ENCODE measurements around the gene TEX48.

TEX48 gene

GRCh38 chr9:114687034-114687433 is 5.0 kb upstream of the TEX48 start:
- TF ChIP-seq ZNF274 (IDR thresholded peaks at IDR 0.05; ENCODE audit: low read depth, low read length) = no peak

GRCh38 chr9:114685951-114686350 is 4.0 kb upstream of the TEX48 start:
- no peak overlapping the region for H3K4me3 ChIP-seq (ENCODE audit: low read length)
- no peak for TF ChIP-seq ZNF274 (IDR thresholded peaks at IDR 0.05; ENCODE audit: low read depth, low read length)

More at GRCh38 chr9:114687034-114687433, 5.0 kb upstream of the TEX48 start:
- H3K4me3 ChIP-seq (ENCODE audit: low read length) = no peak overlapping the region

GRCh38 chr9:114684036-114684435 is 2.0 kb upstream of the TEX48 start:
- no peak for TF ChIP-seq ZNF274 (IDR thresholded peaks at IDR 0.05; ENCODE audit: low read depth, low read length)

DNA sequence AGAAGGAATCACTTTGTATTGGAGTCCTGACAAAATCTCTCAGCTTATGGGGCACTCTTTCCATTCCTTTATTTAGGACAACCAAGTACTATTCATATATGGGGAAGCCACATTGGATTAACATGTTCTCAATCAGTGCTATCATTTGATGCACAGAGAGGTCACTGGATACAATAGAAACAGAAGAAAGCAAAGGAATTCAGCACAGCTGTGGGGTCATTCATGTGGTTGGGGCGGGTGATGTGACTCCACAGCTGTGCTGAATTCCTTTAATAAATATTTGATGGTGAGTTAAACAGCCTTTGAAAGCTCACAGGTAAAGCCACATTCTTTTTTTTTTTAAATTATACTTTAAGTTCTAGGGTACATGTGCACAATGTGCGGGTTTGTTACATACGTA is 854 bp upstream of the TEX48 start:
- TF ChIP-seq ZNF274 (IDR thresholded peaks at IDR 0.05; ENCODE audit: low read depth, low read length) = no peak

More at GRCh38 chr9:114684036-114684435, 2.0 kb upstream of the TEX48 start:
- H3K4me3 ChIP-seq (ENCODE audit: low read length) = no peak overlapping the region

GRCh38 chr9:114680259-114681001 is 1.6 kb downstream of the TEX48 start:
- no peak overlapping the region for H3K4me3 ChIP-seq (ENCODE audit: low read length)
- no peak for TF ChIP-seq ZNF274 (IDR thresholded peaks at IDR 0.05; ENCODE audit: low read depth, low read length)

More for the DNA sequence above, 854 bp upstream of the TEX48 start:
- no peak overlapping the region for H3K4me3 ChIP-seq (ENCODE audit: low read length)

- TF ChIP-seq ZNF274 (IDR thresholded peaks at IDR 0.05; ENCODE audit: low read depth, low read length) = no peak
- H3K4me3 ChIP-seq (ENCODE audit: low read length) = no peak overlapping the region
Observed at GRCh38 chr9:114678795-114679194, 3.2 kb downstream of the TEX48 start.

- TF ChIP-seq ZNF274 (IDR thresholded peaks at IDR 0.05; ENCODE audit: low read depth, low read length) = no peak
- no peak overlapping the region for H3K4me3 ChIP-seq (ENCODE audit: low read length)
Observed at GRCh38 chr9:114678130-114678529, 3.9 kb downstream of the TEX48 start.

GRCh38 chr9:114677418-114677817 is 4.6 kb downstream of the TEX48 start:
- no peak for TF ChIP-seq ZNF274 (IDR thresholded peaks at IDR 0.05; ENCODE audit: low read depth, low read length)
- no peak overlapping the region for H3K4me3 ChIP-seq (ENCODE audit: low read length)

- TF ChIP-seq ZNF274 (IDR thresholded peaks at IDR 0.05; ENCODE audit: low read depth, low read length) = no peak
- H3K4me3 ChIP-seq (ENCODE audit: low read length) = no peak overlapping the region
Observed at GRCh38 chr9:114676901-114677300, 5.1 kb downstream of the TEX48 start.

DNA sequence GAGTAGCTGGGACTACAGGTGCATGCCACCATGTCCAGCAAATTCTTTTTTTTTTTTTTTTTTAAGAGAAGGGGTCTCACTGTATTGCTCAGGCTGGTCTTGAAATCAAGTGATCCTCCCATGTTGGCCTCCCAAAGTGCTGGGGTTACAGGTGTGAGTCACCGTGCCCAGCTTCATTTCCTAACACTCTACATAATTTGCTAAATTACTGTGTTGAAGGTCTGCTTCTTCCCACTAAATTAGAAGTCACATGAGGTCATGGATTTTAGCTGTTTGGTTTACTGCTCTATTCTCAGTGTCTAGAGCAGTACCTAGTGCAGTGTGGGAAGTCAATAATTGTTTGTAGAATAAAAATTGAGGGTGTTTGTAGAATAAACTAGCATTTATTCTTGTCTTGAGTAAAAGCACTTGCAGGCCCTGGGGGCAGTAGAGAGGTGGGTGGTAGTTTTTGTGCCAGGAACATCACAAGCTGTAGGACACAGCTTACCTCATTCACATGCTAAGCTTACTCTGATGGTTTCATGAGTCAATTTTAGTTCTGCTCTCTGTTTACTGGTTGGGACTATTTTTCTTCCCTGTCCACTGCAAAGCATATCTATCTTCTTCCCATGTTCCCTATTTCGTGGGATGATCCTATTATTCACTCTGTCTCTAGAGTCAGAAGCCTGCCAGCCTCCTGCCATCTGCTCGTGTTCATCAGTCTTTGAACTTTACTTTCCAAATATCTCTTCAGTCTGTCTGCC is 7.0 kb downstream of the TEX48 start:
- no peak overlapping the region for H3K4me3 ChIP-seq (ENCODE audit: low read length)
- TF ChIP-seq ZNF274 (IDR thresholded peaks at IDR 0.05; ENCODE audit: low read depth, low read length) = no peak

DNA sequence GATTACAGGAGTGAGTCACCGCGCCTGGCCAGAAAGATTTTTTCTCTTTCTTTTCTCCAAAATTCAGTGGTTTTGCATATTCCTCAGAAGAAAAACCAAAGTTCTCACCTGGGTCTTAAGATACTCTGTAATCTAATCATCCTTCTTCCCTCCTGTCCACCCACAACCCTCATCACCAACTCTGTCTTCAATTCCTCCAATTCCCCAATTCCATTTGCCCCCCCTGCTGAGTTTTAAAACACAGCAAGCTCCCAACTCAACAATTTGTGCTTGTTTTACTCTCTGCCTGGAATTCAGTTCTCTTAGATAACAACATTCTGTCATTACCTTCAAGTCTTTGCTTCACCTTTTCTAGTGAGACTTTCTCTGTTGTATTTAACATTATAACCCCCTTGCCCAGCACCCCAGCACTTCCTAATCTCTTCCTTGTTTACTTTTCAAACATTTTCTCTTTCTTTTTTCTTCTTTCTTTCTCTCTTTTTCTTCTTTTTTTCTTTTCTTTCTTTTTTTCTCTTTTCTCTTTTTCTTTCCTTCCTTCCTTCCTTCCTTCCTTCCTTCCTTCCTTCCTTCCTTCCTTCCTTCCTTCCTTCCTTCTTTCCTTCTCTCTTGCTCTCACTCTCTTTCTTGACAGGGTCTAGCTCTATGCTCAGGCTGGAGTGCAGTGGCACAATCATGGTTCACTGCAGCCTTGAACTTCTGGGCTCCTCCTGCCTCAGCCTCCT is 7.8 kb downstream of the TEX48 start:
- no peak overlapping the region for H3K4me3 ChIP-seq (ENCODE audit: low read length)

DNA sequence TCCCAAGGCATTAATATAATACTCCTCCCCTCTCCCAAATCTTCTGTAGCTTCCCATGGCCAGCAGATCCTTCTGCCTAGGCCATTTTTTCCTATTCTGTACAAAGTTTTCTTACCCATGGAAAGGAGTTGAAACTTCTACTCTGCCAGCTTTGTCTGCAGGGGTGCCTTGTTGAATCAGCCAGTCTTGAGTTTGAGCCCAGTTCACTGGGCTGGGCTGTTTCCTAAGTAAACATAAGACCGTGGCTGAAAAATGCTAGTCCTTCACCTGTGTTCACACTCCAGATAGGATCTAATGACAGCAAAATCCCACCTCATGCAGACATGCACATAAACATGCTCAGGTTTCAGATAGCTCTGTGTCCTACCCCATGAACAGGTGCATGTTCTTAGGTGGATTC is 10.4 kb downstream of the TEX48 start:
- no peak for TF ChIP-seq ZNF274 (IDR thresholded peaks at IDR 0.05; ENCODE audit: low read depth, low read length)
- H3K4me3 ChIP-seq (ENCODE audit: low read length) = no peak overlapping the region

More for the DNA sequence above, 7.8 kb downstream of the TEX48 start:
- no peak for TF ChIP-seq ZNF274 (IDR thresholded peaks at IDR 0.05; ENCODE audit: low read depth, low read length)

- H3K4me3 ChIP-seq (ENCODE audit: low read length) = no peak overlapping the region
- TF ChIP-seq ZNF274 (IDR thresholded peaks at IDR 0.05; ENCODE audit: low read depth, low read length) = no peak
Observed at GRCh38 chr9:114669961-114670360, 12.0 kb downstream of the TEX48 start.

- H3K4me3 ChIP-seq (ENCODE audit: low read length) = no peak overlapping the region
- no peak for TF ChIP-seq ZNF274 (IDR thresholded peaks at IDR 0.05; ENCODE audit: low read depth, low read length)
Observed at GRCh38 chr9:114668146-114668545, 13.8 kb downstream of the TEX48 start.

Data from GM08714 (cell line).